HG03108 (cell line): ENCODE results near the gene VRTN.

ENCODE experiments used
- ATAC-seq: cut with Tn5 transposase; IDR thresholded peaks from one replicate; pipeline ENCODE4 v1.9.1; 2021; ENCODE audit warnings: moderate library complexity; ENCODE audit not compliant: unreplicated experiment

Gene VRTN

DNA sequence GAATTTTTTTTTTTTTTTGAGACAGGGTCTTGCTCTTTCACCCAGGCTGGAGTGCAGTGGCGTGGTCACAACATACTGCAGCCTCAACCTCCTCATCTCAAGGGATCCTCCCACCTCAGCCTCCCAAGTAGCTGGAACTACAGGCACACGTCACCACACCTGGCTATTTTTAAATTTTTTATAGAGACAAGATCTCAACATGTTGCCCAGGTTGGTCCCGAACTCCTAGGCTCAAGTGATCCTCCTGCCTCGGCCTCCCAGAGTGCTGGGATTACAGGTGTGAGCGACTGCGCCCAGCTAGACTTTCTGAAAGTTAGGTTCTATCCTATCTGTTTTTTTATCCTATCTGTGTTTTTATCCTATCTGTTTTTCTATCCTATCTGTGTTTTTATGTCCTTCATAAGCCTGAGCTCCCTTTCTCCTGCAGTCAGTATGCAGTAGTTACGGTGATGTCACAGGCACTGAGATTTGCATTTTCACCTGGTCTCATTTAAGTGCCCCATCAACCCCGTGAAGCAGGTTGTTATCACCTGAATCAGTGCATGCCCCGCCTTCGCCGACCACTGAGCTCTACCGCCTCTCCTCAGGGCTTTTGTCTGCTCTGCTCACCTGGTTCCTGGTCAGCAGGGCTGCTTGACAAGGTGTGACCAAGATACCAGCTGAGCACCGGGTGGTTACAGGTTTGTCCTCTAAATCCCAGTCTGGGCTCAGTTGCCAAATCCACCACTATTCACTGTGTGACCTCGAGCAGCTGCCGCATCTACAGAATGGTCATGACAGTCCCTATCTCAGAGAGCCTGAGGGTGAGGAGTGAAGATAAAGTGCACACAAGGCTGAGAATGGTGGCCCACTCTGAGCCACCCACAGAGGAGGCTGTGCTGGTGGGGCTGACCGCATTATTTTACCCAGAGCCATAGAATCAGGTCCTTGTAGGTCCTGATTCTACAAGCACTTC, 44.6 kb downstream of the VRTN start:
- no peak for ATAC-seq

DNA sequence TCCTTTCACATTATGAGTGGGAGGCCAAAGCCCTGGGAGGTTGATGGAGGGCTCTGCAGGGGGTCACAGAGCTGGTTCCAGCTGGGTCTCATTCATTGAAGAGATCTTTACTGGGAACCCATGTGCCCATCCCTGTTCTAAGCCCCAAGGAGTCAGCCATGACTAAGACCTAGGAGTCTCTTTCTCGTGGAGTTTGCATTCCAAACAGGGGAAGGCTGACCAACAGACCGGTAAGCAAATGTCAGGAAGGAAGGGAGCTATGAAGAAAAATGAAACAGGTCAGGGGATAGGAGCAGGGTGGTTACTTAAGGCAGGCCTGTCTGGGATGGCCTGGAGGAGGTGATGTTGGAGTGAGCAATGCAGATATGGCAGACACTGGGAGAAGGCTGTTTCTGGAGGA, 46.3 kb downstream of the VRTN start:
- ATAC-seq = no peak

DNA sequence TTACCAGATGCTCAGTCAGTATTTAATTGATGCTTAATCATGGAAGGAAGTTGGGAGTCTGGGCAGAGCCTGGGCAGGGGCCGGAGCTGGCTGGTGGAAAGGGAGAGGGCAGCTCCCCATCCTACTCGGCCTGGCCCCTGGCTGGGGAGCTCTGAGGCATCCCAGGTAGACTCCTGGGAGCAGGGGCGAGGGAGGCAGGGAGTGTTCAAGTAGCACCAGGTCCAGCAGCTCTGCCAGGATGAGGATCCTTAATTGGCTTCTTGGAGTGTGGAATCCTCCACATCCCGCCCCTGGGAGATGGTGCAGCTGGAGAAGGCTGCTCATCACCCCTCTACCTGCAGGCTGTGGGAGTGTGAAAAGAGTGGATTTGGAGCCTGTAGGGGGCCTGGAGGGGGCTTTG, 46.8 kb downstream of the VRTN start:
- no peak for ATAC-seq

DNA sequence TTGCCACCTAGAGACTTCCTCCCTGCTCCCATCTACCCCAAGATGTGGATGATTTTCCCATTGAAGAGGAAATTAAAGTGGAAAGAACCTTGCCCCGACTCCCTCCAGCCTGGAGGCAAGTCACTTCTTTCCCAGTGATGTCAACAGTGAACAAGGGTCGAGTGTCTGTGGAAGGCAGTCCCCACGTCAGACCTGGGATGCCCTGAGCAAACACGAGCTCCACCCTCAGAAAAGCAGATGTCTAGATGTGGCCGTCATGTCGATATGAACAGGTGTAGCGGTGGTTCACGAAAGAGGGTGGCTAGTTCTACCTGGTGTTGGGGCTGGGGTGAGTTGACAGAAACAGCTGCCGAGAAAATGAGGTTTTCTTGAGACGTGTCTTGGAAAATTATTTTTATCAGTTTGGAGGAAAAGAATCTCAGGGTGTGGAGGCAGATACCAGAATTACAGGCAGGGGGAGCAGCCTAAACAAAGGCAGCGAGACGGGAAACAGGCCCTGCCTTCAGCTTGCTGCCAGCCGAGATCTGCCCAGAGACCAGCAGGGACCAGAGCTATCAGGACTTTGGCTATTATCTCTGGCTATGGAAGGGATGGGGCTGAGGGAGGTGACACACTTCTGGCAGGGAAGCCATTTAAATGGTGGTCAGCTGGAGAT, 51.9 kb downstream of the VRTN start:
- ATAC-seq = no peak

DNA sequence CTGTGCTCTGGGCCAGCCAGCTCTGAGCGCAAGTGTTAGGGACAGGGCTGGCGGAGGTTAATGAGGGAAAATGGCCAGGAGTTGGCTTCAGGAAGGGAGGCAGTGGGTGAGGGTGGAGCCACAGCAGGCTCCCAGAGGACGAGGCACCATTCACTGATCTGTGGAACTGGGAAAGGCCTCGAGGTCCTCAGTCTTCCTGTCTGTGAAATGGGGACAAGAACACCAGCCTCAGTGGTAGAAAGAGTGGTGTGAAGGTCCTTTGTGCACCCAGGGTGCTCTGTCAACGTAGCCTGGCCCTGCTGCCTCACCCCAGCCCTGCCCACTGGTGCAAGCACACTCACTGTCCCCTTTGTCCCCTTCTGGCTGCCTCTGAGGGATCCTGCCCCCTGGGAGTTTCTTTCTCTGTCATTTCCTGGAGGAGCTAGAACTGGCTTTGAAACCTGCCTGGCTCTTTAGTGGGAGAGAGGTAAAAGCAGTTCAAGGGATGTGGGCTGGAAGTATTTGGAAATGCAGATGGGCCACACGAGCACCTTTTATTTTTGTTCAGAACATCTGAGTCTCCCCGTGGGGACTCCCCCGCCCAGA, 52.7 kb downstream of the VRTN start:
- no peak for ATAC-seq

DNA sequence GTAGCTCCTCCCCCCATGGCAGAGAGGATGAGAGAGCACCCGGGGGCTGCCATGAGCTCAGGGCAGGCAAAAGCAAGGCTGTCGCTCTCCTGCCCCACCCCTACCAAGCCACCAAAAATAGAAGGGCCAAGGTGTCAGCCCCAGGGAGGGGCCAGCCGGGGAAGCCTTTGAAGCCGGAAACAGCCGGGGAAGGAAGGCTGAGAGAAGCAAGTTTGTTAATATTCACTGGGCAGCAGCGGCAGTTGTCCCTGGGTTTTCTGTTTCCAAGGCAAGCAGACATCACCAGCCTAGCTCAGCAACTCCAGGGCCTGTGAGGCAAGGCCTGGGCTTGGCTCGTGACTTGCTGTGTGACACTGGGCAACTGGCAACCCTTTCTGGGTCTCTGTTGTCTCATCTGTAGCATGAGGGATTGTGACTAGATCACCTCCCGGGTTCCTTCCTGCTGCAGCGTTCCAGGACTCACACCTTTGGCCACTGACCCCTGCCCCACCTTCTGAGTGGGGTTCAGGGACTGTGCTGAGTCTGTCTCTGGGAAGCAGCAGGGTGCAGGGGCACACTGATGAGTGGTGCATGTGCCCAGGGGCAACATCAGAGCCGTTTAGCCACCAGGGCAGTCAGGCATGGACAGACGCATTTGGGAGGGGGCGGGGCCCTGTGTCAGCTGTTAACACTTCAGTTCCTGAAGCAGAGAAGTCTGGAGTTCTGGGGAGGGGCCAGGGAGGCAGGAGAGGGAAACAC, 53.4 kb downstream of the VRTN start:
- ATAC-seq = peak; percentile 78

- no peak for ATAC-seq
These were observed 54.4 kb downstream of the VRTN start for GRCh38 chr14:74402401-74403251.

DNA sequence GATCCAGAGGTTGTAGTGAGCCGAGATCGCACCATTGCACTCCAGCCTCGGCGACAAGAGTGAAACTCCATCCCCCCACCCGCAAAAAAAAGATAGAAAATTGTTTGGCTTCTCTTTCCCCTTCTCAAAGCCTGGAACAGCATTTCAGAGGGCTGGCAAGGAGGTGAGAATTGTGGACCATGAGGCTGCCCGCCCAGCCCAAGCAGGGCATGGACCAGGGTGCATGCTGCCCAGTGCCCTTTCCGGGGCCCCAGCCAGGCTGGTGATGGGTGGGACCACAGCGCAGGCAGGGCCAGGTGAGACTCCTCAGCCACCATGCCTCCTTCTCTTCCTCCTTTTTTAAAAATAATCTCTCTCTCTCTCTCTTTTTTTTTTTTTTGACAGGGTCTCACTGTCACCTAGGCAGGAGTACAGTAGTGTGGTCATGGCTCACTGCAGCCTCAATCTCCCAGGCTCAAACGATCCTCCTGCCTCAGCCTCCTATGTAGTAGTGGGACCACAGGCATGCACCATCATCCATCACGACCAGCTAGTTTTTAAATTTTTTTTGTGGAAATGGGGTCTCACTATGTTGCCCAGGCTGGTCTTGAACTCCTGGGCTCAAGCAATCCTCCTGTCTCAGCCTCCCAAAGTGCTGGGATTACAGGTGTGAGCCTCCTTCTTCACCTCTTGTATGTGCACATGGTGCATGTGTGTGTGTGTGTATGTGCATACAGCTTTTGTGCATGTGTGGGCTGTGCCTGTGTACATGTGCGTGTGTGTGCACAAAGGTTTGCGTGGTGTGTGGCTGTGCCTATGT, 55.5 kb downstream of the VRTN start:
- ATAC-seq = no peak

DNA sequence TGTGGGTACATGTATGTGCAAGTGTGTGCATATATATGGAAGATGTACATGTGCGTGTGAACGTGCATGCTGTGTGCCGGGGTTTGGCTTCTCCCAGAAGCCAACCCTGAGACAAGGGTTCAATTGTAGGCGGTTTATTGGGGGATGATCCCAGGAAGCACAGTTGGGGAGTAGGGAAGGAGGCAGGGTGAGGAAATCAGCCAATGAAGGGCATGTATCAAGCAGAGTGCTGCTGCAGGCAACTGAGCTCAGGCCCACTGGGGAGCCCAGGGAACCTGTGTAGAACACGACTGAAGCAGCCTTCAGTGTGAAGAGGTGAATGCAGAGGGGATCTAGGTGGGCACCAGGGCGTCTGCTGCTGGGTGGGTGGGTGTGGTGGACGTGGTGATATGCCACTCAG, 56.2 kb downstream of the VRTN start:
- no peak for ATAC-seq

- no peak for ATAC-seq
These were observed 57.4 kb downstream of the VRTN start for GRCh38 chr14:74405663-74406062.

DNA sequence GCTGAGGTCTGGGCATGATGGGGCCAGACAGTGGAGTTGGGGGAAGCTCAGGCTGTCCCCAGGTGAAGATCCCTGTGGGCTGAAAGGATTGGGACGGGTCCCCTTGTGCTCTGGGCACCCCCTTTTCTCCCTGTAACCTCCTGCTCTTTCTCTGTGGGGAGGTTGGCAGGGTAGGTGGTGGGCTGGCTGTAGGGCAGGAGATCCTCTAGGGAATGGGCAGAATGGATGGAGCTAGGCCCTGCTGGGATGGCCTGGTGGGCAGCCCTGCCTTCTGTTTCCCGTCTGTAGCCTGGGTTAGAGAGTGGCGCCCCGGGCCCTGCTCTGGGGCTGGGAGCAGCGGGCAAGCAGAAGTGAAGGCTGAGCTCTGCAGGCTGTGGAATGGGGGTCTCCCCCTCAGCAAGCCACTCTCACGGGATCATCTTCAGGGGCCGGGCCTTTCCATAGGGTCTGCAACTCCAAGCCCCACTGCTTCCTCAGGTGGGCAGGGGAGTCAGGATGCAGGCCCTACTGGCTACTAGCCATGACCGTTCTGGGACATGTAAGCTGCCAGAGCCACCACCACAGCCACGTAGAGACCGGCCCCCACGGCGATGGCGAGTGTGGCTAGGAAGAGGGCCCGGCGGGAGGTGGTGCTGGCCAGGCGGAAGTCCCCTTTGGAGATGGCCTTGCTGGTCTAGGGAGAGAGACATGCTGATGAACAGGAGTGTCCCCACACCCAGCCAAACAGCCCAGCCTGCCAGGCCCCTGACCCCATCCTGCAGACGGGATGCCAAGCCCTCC, 58.9 kb downstream of the VRTN start:
- no peak for ATAC-seq

DNA sequence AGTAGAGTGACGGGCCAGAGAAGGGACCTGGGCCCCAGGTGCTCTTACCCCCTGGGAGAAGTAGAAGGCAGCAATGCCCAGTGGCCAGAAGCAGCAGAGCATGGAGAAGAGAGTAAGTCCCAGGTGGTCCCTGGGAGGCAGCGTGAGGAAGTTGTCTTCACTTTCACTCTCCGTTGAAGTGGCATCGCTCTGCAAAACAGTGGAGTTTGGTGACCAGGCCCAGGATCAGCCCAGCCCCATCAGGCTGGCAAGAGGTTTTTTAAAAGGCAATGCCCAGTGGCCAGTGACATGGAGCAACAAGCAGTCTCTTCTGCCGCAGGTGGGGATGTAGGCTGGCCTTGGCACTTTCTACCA, 59.5 kb downstream of the VRTN start:
- no peak for ATAC-seq

DNA sequence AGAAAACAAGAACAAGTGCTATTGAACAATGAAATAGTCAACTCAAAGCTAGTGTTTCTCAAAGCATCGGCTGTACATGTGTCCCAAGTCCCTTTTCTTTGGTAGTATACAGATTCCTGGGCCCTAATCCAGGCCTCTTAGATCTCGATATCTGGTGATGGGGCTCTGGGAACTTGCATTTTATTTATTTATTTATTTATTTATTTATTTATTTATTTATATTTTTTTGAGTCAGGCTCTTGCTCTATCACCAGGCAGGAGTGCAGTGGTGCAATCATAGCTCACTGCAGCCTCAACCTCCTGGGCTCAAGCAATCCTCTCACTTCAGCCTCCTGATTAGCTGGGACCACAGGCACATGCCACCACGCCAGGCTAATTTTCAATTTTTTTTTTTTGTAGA, 60.6 kb downstream of the VRTN start:
- no peak for ATAC-seq

GRCh38 chr14:74409441-74409840, 61.2 kb downstream of the VRTN start:
- ATAC-seq = no peak
